Gastroesophageal sphincter (tissue), 3 donors: ENCODE measurements around the gene GALNTL6.
"Not testable (repeated sequence)": the region's sequence is repeated elsewhere in the genome, so short reads cannot be mapped to it uniquely, and the experiment has no call there.

Experiments
- CTCF ChIP-seq, 4 experiments: fragments of 200-600 bp in 2 of 4; fragments of 450-650 bp in 2 of 4; sonication (generic) in 1 of 4; IDR thresholded peaks; one replicate each; pipeline ENCODE4 v1.5.1; 2017 to 2019; ENCODE audit warnings: antibody characterized with exemption in 4 of 4, mild to moderate bottlenecking in 2 of 4, moderate library complexity in 2 of 4
- POLR2A ChIP-seq, 2 donors: fragments of 450-650 bp; IDR thresholded peaks; one replicate each; pipeline ENCODE4 v1.6.1; 2017; ENCODE audit warnings: antibody characterized with exemption in 2 of 2, mild to moderate bottlenecking in 2 of 2, moderate library complexity in 1 of 2
- POLR2AphosphoS5 ChIP-seq: sonication (generic); formaldehyde crosslinking; IDR thresholded peaks from one replicate; pipeline ENCODE4 v1.6.1; 2017; ENCODE audit warnings: antibody characterized with exemption

GRCh38 chr4:172912468-172912867 lies 1099.3 kb downstream of the GALNTL6 start:
- TF ChIP-seq CTCF (IDR thresholded peaks at IDR 0.05); POLR2AphosphoS5; POLR2A (IDR thresholded peaks at IDR 0.05): not testable (repeated sequence)
